K562 (cell line): ENCODE measurements around the gene OVOL3. TPM values are rescaled to one million over a fixed set of nuclear protein-coding genes. Genes with fewer than 3 reads are reported as not detected.

Experiments
- ATAC-seq: fragments of 200-7000 bp; cut with Tn5 transposase; 3 replicates; pipeline ENCODE4 v1.9.1; 2020; ENCODE audit warnings: moderate library complexity
- BruUV-seq: library from RNA; stranded (reverse); fragments of 400-500 nt; replicated peaks from 2 replicates; lab custom pipeline; 2021; lab: Mats Ljungman, UMichigan
- CTCF ChIA-PET: fragments of 300-600 bp; formaldehyde crosslinking; extraction: SDS; loops from one replicate; lab custom pipeline; 2021; ENCODE audit warnings: low intra/inter-chr PET ratio; lab: Yijun Ruan, JAX
- POLR2A ChIA-PET: fragments of 300-600, 350-650 bp; sonication (Branson Sonifier 250); formaldehyde crosslinking; extraction: SDS; loops from one replicate; lab custom pipeline; 2021; ENCODE audit warnings: antibody characterized with exemption, inconsistent platforms; lab: Yijun Ruan, JAX
- DNase-seq, 4 experiments: peaks; one replicate each; pipeline versions ENCODE4 v3.0.0 to v3.0.0-alpha.2; 2011 to 2018; ENCODE audit warnings: low spot score in 3 of 4, mixed read lengths in 3 of 4; ENCODE audit errors: extremely low read depth in 1 of 4
- FAIRE-seq: peaks from 2 replicates; lab custom pipeline; 2011; peaks lifted over from hg19 to GRCh38; lab: Jason Lieb, UNC
- H2AFZ ChIP-seq: 2 replicates; pipeline ENCODE4 v1.6.0; 2011; ENCODE audit warnings: low read depth, low read length, control low read depth, inconsistent platforms
- H3K27ac ChIP-seq: fragments of 200-600 bp; 3 replicates; pipeline ENCODE4 v1.8.0; 2011; ENCODE audit warnings: low read depth, mild to moderate bottlenecking, control low read depth, inconsistent platforms, low read length, moderate library complexity, mixed read lengths; ENCODE audit errors: extremely low read depth
- H3K27me3 ChIP-seq, 2 experiments: fragments of 300-600 bp in 1 of 2; 2 replicates in 1 of 2; 3 replicates in 1 of 2; pipeline versions ENCODE4 v1.6.0 to v1.8.0; 2011; ENCODE audit warnings: inconsistent platforms in 2 of 2, low read length in 2 of 2, mild to moderate bottlenecking in 1 of 2, mixed read lengths in 1 of 2, moderate library complexity in 1 of 2; ENCODE audit not compliant: control insufficient read depth in 2 of 2, insufficient read depth in 2 of 2
- H3K36me3 ChIP-seq: fragments of 300-600 bp; 3 replicates; pipeline ENCODE4 v1.8.0; 2011; ENCODE audit warnings: mild to moderate bottlenecking, low read length, inconsistent platforms; ENCODE audit not compliant: control insufficient read depth, insufficient read depth
- H3K4me1 ChIP-seq, 2 experiments: fragments of 200-600 bp in 1 of 2; replicated peaks in 1 of 2; 2 replicates in 1 of 2; 3 replicates in 1 of 2; pipeline versions ENCODE4 v1.5.1 to v1.8.0; 2011; ENCODE audit warnings: inconsistent platforms in 2 of 2, low read length in 2 of 2, mild to moderate bottlenecking in 1 of 2, mixed read lengths in 1 of 2, moderate library complexity in 1 of 2; ENCODE audit not compliant: control insufficient read depth in 2 of 2, insufficient read depth in 2 of 2
- H3K4me2 ChIP-seq: 2 replicates; pipeline ENCODE4 v1.6.1; 2011; ENCODE audit warnings: low read length, control low read depth, inconsistent platforms, mixed read lengths; ENCODE audit not compliant: insufficient read depth
- H3K4me3 ChIP-seq: fragments of 200-600 bp; sonication (generic), shearing (Covaris generic); 2 replicates; pipeline ENCODE4 v1.5.1; 2016; ENCODE audit warnings: control low read depth, inconsistent platforms
- H3K79me2 ChIP-seq: fragments of 200-600 bp; 3 replicates; pipeline ENCODE4 v1.8.0; 2011; ENCODE audit warnings: low read length, inconsistent platforms; ENCODE audit not compliant: control insufficient read depth, insufficient read depth
- H3K9ac ChIP-seq, 2 experiments: 2 replicates each; pipeline versions ENCODE4 v1.6.0 to v1.6.1; 2011; ENCODE audit warnings: low read depth in 2 of 2, low read length in 2 of 2, control low read depth in 1 of 2, inconsistent platforms in 1 of 2, mild to moderate bottlenecking in 1 of 2, mixed read lengths in 1 of 2; ENCODE audit not compliant: insufficient read depth in 1 of 2
- H3K9me1 ChIP-seq: one replicate; pipeline ENCODE4 v1.6.0; 2011; ENCODE audit warnings: inconsistent platforms, mild to moderate bottlenecking, low read length, moderate library complexity; ENCODE audit not compliant: control insufficient read depth, insufficient read depth
- H3K9me3 ChIP-seq: replicated peaks from 2 replicates; pipeline ENCODE4 v1.5.1; 2011; ENCODE audit warnings: low read depth, low read length, inconsistent platforms; ENCODE audit not compliant: control insufficient read depth, insufficient read depth
- H4K20me1 ChIP-seq: replicated peaks from 2 replicates; pipeline ENCODE4 v1.6.1; 2011; ENCODE audit warnings: low read length, inconsistent platforms, mixed read lengths; ENCODE audit not compliant: control insufficient read depth, insufficient read depth
- COPS2 ChIP-seq: fragments of 450-650 bp; conservative IDR thresholded peaks from 2 replicates; pipeline ENCODE4 v1.6.1; 2016; ENCODE audit warnings: mild to moderate bottlenecking, moderate library complexity
- HDGF ChIP-seq: fragments of 450-650 bp; IDR thresholded peaks from 2 replicates; pipeline ENCODE4 v1.6.1; 2016
- HMG20B ChIP-seq: fragments of 250-450 bp; sonication (Bioruptor Pico); IDR thresholded peaks from 2 replicates; pipeline ENCODE4 v1.5.0; 2021; ENCODE audit warnings: mild to moderate bottlenecking
- IRF2 ChIP-seq: sonication (generic); formaldehyde crosslinking; IDR thresholded peaks from 2 replicates; pipeline ENCODE4 v1.8.1; 2022; ENCODE audit warnings: mild to moderate bottlenecking, missing genetic modification reagents
- JUND ChIP-seq, 2 experiments: IDR thresholded peaks; 2 replicates in 1 of 2; 3 replicates in 1 of 2; pipeline ENCODE4 v1.6.1; 2011; ENCODE audit warnings: borderline replicate concordance in 2 of 2, low read depth in 2 of 2, low read length in 2 of 2, improper control_type of control experiment in 1 of 2, missing biosample characterization in 1 of 2, missing genetic modification characterization in 1 of 2, missing genetic modification reagents in 1 of 2
- MEF2A ChIP-seq: IDR thresholded peaks from 2 replicates; pipeline ENCODE4 v1.6.1; 2011; ENCODE audit warnings: low read depth, mild to moderate bottlenecking, low read length, moderate library complexity; ENCODE audit not compliant: control insufficient read depth
- NRF1 ChIP-seq, 2 experiments: fragments of 450-650 bp; IDR thresholded peaks in 1 of 2; conservative IDR thresholded peaks in 1 of 2; 2 replicates each; pipeline ENCODE4 v1.6.1; 2014; ENCODE audit warnings: mild to moderate bottlenecking in 2 of 2
- POLR2G ChIP-seq: fragments of 200-400 bp; formaldehyde crosslinking; IDR thresholded peaks from 2 replicates; pipeline ENCODE4 v1.6.1; 2017; ENCODE audit warnings: low read depth, mild to moderate bottlenecking, antibody characterized with exemption, low read length, moderate library complexity
- RBFOX2 ChIP-seq: fragments of 200-400 bp; formaldehyde crosslinking; IDR thresholded peaks from 2 replicates; pipeline ENCODE4 v1.6.1; 2017; ENCODE audit warnings: low read depth, mild to moderate bottlenecking, low read length, moderate library complexity
- STAG1 ChIP-seq: sonication (generic); formaldehyde crosslinking; IDR thresholded peaks from 2 replicates; pipeline ENCODE4 v1.5.0; 2020; ENCODE audit warnings: missing genetic modification reagents, borderline replicate concordance
- SUPT5H ChIP-seq: fragments of 450-650 bp; IDR thresholded peaks from 2 replicates; pipeline ENCODE4 v1.6.1; 2016
- TAF1 ChIP-seq: IDR thresholded peaks from 2 replicates; pipeline ENCODE4 v1.6.1; 2011; ENCODE audit warnings: mild to moderate bottlenecking, low read length, moderate library complexity; ENCODE audit not compliant: insufficient read depth, control insufficient read depth, severe bottlenecking; ENCODE audit errors: extremely low read depth
- TBP ChIP-seq: optimal IDR thresholded peaks from 2 replicates; pipeline ENCODE3; 2011; ENCODE audit warnings: low read depth, low read length, improper control_type of control experiment
- YY1 ChIP-seq, 3 experiments: IDR thresholded peaks; 2 replicates each; pipeline ENCODE4 v1.6.1; 2011; ENCODE audit warnings: low read length in 2 of 3, mild to moderate bottlenecking in 2 of 3, moderate library complexity in 2 of 3, borderline replicate concordance in 1 of 3, control low read depth in 1 of 3, low read depth in 1 of 3; ENCODE audit not compliant: insufficient read depth in 3 of 3, insufficient replicate concordance in 2 of 3, control insufficient read depth in 1 of 3, insufficient read length in 1 of 3; ENCODE audit errors: extremely low read depth in 1 of 3
- ZNF830 ChIP-seq: fragments of 250-450 bp; sonication (Bioruptor Pico); IDR thresholded peaks from 2 replicates; pipeline ENCODE4 v1.5.0; 2021; ENCODE audit warnings: mild to moderate bottlenecking
- WGBS: fragments of 100-300 bp; shearing (Covaris generic); methylation state at CpG from one replicate; pipeline ENCODE4 v1.1.6; 2016; ENCODE audit warnings: low coverage, mixed read lengths; ENCODE audit not compliant: insufficient coverage; ENCODE audit errors: missing lambda C conversion rate; 5-methylcytosine and 5-hydroxymethylcytosine counted together
- in situ Hi-C: fragments of 300-500 bp; cut with MboI; formaldehyde crosslinking; loops from 4 replicates; pipeline ENCODE4 v1.15.0; 2018; ENCODE audit warnings: inconsistent platforms, mixed read lengths
- intact Hi-C: fragments of 100-400 bp; cut with micrococcal nuclease; formaldehyde crosslinking; loops from 2 replicates; pipeline ENCODE4 v1.14.2; 2022
- polyA plus RNA-seq, 8 experiments: library from polyadenylated mRNA; depleted of rRNA in 4 of 8; stranded (reverse) in 5 of 8; unstranded in 3 of 8; fragments of >200 nt; fragmentation: Nextera tagmentation in 2 of 8; fragmentation: Illumina TruSeq in 1 of 8; extraction: Ambion mirVana in 2 of 8; extraction: Trizol in 1 of 8; gene quantifications; 2 replicates each; pipeline versions ENCODE4 v1.2.1 to v1.2.3, GENCODE V29; 2011 to 2014; ENCODE audit warnings: inconsistent platforms in 1 of 8, missing spikeins in 1 of 8
- total RNA-seq, 7 experiments: library from RNA; depleted of rRNA in 6 of 7; stranded (reverse); fragments of >200 nt in 6 of 7; fragmentation: Illumina TruSeq in 2 of 7; extraction: Trizol in 2 of 7; gene quantifications; 2 replicates each; pipeline versions ENCODE4 v1.2.1 to v1.2.3, GENCODE V29; 2011 to 2021; ENCODE audit warnings: low replicate concordance in 1 of 7
- TF ChIP-seq, protein P1 (sequence below): sonication (generic); formaldehyde crosslinking; IDR thresholded peaks from 2 replicates; pipeline ENCODE4 v1.8.1; 2023; ENCODE audit warnings: mild to moderate bottlenecking, missing genetic modification reagents
- TF ChIP-seq, protein P2 (sequence below): fragments of 250-450 bp; sonication (Bioruptor Pico); IDR thresholded peaks from 2 replicates; pipeline ENCODE4 v1.8.0; 2021; ENCODE audit warnings: mild to moderate bottlenecking, moderate library complexity

OVOL3 gene
- total and polyA plus RNA-seq, 9 of the 15 experiments (the other 6 are each of a cell fraction or from before 2014, with no cell fraction given), result not detected

DNA sequence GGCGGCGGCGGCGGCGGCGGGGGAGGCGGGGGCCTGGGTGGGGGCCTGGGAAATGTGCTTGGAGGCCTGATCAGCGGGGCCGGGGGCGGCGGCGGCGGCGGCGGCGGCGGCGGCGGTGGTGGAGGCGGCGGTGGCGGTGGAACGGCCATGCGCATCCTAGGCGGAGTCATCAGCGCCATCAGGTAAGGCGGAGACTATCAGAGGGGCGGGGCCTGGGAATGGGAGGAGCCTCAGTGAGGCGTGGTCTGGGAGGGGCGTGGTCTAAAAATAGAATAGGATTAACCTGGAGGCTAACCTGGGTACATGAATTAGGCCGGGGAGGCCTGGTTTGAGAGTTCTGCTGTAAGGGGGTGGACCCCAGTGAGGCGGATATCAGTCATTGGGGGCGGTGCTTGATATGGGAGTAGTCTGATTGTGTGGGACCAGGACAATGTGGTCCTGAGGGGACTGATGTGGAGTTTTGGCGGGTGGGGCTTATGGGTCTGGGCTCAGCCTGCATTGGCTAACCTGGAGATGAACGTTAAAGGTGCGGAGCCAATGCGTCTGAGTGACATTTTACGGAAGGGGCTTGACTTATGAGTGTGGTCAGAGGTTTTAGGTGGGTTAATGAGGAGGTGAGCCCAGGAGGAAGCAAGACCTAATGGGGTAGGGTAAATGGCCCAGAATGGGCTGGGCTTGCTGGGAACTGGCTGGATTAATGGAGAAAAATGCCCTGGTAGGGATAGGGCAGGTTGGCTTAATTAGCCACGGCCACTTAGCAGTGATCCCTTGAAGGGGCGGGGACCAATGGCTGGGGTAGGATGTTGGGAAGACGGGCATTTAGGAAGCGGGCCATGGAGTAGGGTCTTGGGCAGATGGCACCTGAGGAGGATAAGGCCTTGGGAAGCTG, 30.3 kb downstream of the OVOL3 start:
- Histone ChIP-seq H3K79me2 (peaks cover 26% of the 10 kb centered on the region), H3K9ac (peak overlapping the region in 1 of 2 experiments; percentile 99; a peak in 1 of 4 replicates), H4K20me1 (peaks cover 11% of the 10 kb centered on the region), H3K4me1 (peaks cover 13 to 32% of the 10 kb centered on the region in 2 experiments), H3K4me2 (peak overlapping the region; percentile 96), H3K27ac (peak overlapping the region; percentile 99; the same call in 2 of the 3 replicates), H3K9me3 (no peaks in the 10 kb centered on the region), H3K9me1 (peaks cover 8% of the 10 kb centered on the region), H2AFZ (peak overlapping the region; percentile 69; the same call in 1 of the 2 replicates), H3K27me3 (no peaks in the 10 kb centered on the region), H3K36me3 (peaks cover 43% of the 10 kb centered on the region), H3K4me3 (peak overlapping the region; percentile 95)
- ChIA-PET CTCF (no interaction called here), POLR2A (no interaction called here)
- no TSS peak for BruUV-seq
- peak; percentile 81 for ATAC-seq
- WGBS, result 28% methylated on average over 15 of the region's 42 CpGs
- FAIRE-seq, result peak; percentile 95
- in situ Hi-C loops (no loop called here), intact Hi-C loops (no loop called here)
- peak; percentile 89 to 94 (median 90) for DNase-seq
- TF ChIP-seq ZNF830 (CRISPR knock-in tag) (no peak), RBFOX2 (peak; percentile 13), NRF1 (conservative IDR thresholded peaks at IDR 0.05 in 1 of 2, IDR thresholded peaks at IDR 0.05 in 1 of 2) (peak; percentile 81 to 84), HDGF (0 out of 2 replicates have a peak, but pooled peaks have one; percentile 82), JUND (IDR thresholded peaks at IDR 0.05; ENCODE audit: borderline replicate concordance, low read depth, low read length) (0 out of 2 replicates have a peak, but pooled peaks have one; percentile 5), JUND (tag; IDR thresholded peaks at IDR 0.05; ENCODE audit: borderline replicate concordance, low read depth, low read length) (no peak), MEF2A (peak; percentile 17; the same call in 1 of the 2 replicates), HMG20B (CRISPR knock-in tag) (no peak), POLR2G (peak; percentile 63), YY1 (IDR thresholded peaks at IDR 0.05; ENCODE audit: borderline replicate concordance in 1 of 3, control insufficient read depth in 1 of 3, extremely low read depth in 1 of 3, insufficient read depth in 3 of 3, insufficient read length in 1 of 3, insufficient replicate concordance in 2 of 3, low read depth in 1 of 3, low read length in 2 of 3) (peak; percentile 13 to 83 (median 70)), COPS2 (no peak), SUPT5H (peak; percentile 24; the same call in 1 of the 2 replicates), TAF1 (peak; percentile 49), TBP (peak; percentile 59), STAG1 (CRISPR knock-in tag) (no peak), IRF2 (CRISPR knock-in tag) (0 out of 2 replicates have a peak, but pooled peaks have one; percentile 36)
- TF ChIP-seq, protein P1, sequence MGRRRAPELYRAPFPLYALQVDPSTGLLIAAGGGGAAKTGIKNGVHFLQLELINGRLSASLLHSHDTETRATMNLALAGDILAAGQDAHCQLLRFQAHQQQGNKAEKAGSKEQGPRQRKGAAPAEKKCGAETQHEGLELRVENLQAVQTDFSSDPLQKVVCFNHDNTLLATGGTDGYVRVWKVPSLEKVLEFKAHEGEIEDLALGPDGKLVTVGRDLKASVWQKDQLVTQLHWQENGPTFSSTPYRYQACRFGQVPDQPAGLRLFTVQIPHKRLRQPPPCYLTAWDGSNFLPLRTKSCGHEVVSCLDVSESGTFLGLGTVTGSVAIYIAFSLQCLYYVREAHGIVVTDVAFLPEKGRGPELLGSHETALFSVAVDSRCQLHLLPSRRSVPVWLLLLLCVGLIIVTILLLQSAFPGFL (CRISPR knock-in tag), result no peak
- TF ChIP-seq, protein P2, sequence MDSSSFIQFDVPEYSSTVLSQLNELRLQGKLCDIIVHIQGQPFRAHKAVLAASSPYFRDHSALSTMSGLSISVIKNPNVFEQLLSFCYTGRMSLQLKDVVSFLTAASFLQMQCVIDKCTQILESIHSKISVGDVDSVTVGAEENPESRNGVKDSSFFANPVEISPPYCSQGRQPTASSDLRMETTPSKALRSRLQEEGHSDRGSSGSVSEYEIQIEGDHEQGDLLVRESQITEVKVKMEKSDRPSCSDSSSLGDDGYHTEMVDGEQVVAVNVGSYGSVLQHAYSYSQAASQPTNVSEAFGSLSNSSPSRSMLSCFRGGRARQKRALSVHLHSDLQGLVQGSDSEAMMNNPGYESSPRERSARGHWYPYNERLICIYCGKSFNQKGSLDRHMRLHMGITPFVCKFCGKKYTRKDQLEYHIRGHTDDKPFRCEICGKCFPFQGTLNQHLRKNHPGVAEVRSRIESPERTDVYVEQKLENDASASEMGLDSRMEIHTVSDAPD, result 0 out of 2 replicates have a peak, but pooled peaks have one; percentile 16
